Caco-2 (cell line): ENCODE data around the gene AKAP7. TPM values are rescaled to one million over a fixed set of nuclear protein-coding genes. Genes with fewer than 3 reads are reported as not detected.
A peak's percentile ranks its signal among the peaks of the same experiment; 100 is the strongest.

Source experiments
- BruUV-seq: library from RNA; stranded (reverse); fragments of 400-500 nt; replicated peaks from 2 replicates; lab custom pipeline; 2021; lab: Mats Ljungman, UMichigan
- CTCF ChIA-PET: fragments of 300-600 bp; sonication (Branson Sonifier 250); formaldehyde crosslinking; loops from one replicate; lab custom pipeline; 2022; ENCODE audit warnings: antibody characterized with exemption; lab: Charles Lee
- POLR2A ChIA-PET: fragments of 300-600 bp; sonication (Branson Sonifier 250); formaldehyde crosslinking; loops from one replicate; lab custom pipeline; 2022; ENCODE audit warnings: antibody characterized with exemption; lab: Charles Lee
- DNase-seq, 2 experiments: peaks; one replicate each; pipeline versions ENCODE4 v3.0.0 to v3.0.0-alpha.2; 2020 to 2022
- H3K27me3 ChIP-seq: replicated peaks from 2 replicates; pipeline ENCODE4 v1.6.0; 2011; ENCODE audit warnings: low read length; ENCODE audit not compliant: control insufficient read depth, insufficient read depth
- H3K36me3 ChIP-seq: 2 replicates; pipeline ENCODE4 v1.5.1; 2011; ENCODE audit warnings: low read length; ENCODE audit not compliant: control insufficient read depth, insufficient read depth
- H3K4me1 ChIP-seq: fragments of 250-450 bp; sonication (Bioruptor Pico); 2 replicates; pipeline ENCODE4 v1.5.1; 2020; ENCODE audit warnings: mild to moderate bottlenecking
- H3K4me3 ChIP-seq: 2 replicates; pipeline ENCODE4 v1.5.1; 2011; ENCODE audit warnings: low read depth, mild to moderate bottlenecking, control low read depth, low read length
- H3K9me3 ChIP-seq: fragments of 250-450 bp; sonication (Bioruptor Pico); 2 replicates; pipeline ENCODE4 v1.5.1; 2020; ENCODE audit warnings: mild to moderate bottlenecking, moderate library complexity
- H3K27ac Mint-ChIP-seq: one replicate; pipeline ENCODE4 v1.8.0; 2022; ENCODE audit warnings: mixed read lengths; ENCODE audit not compliant: unreplicated experiment
- H3K27me3 Mint-ChIP-seq: one replicate; pipeline ENCODE4 v1.8.0; 2022; ENCODE audit warnings: mixed read lengths; ENCODE audit not compliant: insufficient read depth, unreplicated experiment
- H3K36me3 Mint-ChIP-seq: one replicate; pipeline ENCODE4 v1.8.0; 2022; ENCODE audit warnings: mild to moderate bottlenecking, mixed read lengths; ENCODE audit not compliant: insufficient read depth, unreplicated experiment
- H3K4me1 Mint-ChIP-seq: one replicate; pipeline ENCODE4 v1.8.0; 2022; ENCODE audit warnings: low read depth, mixed read lengths; ENCODE audit not compliant: unreplicated experiment
- H3K4me3 Mint-ChIP-seq: one replicate; pipeline ENCODE4 v1.8.0; 2022; ENCODE audit warnings: mild to moderate bottlenecking, moderate library complexity, mixed read lengths; ENCODE audit not compliant: unreplicated experiment
- H3K9me3 Mint-ChIP-seq: one replicate; pipeline ENCODE4 v1.8.0; 2022; ENCODE audit warnings: mixed read lengths; ENCODE audit not compliant: unreplicated experiment
- intact Hi-C: fragments of 100-400 bp; cut with micrococcal nuclease; formaldehyde crosslinking; loops from one replicate; pipeline ENCODE4 v1.10.0; 2022; ENCODE audit not compliant: unreplicated experiment
- total RNA-seq: library from RNA; stranded (reverse); gene quantifications from 2 replicates; pipeline ENCODE4 v1.2.3, GENCODE V29; 2022
- TF ChIP-seq, protein P1 (sequence below), 2 experiments: fragments of 200-600 bp in 1 of 2; IDR thresholded peaks; 1 replicate in 1 of 2; 2 replicates in 1 of 2; pipeline versions ENCODE4 v1.5.1 to v1.8.0; 2011 to 2022; ENCODE audit warnings: antibody characterized with exemption in 1 of 2, control low read depth in 1 of 2, inconsistent platforms in 1 of 2, low read depth in 1 of 2, low read length in 1 of 2, mild to moderate bottlenecking in 1 of 2, moderate library complexity in 1 of 2; ENCODE audit not compliant: insufficient read depth in 1 of 2, severe bottlenecking in 1 of 2, unreplicated experiment in 1 of 2

The AKAP7 gene
- total RNA-seq, 1 experiment from 2014 or later: 5.6 TPM

- no peak overlapping the region for H3K4me3 ChIP-seq
- H3K4me3 Mint-ChIP-seq: no peak overlapping the region
- ChIA-PET CTCF (interaction anchor here (0.6 to 2.3 kb wide), 3 partner anchors 38 to 231 kb away, joined by 3 to 18 read pairs (median 3); no protein-coding TSS in a partner anchor), POLR2A (no interaction called here)
- DNase-seq: no peak
- BruUV-seq: no TSS peak
- H3K27me3 Mint-ChIP-seq: no peaks in the 10 kb centered on the region
- H3K27me3 ChIP-seq: no peaks in the 10 kb centered on the region
- intact Hi-C loops: loop anchor here (1.0 to 5.0 kb wide), 2 partner anchors 230 to 417 kb away; no protein-coding TSS in a partner anchor
- no peak overlapping the region for H3K27ac Mint-ChIP-seq
- H3K36me3 ChIP-seq: no peaks in the 10 kb centered on the region
- no peaks in the 10 kb centered on the region for H3K9me3 ChIP-seq
- H3K4me1 Mint-ChIP-seq: no peaks in the 10 kb centered on the region
- no peaks in the 10 kb centered on the region for H3K36me3 Mint-ChIP-seq
- H3K9me3 Mint-ChIP-seq: no peaks in the 10 kb centered on the region
- TF ChIP-seq, protein P1, sequence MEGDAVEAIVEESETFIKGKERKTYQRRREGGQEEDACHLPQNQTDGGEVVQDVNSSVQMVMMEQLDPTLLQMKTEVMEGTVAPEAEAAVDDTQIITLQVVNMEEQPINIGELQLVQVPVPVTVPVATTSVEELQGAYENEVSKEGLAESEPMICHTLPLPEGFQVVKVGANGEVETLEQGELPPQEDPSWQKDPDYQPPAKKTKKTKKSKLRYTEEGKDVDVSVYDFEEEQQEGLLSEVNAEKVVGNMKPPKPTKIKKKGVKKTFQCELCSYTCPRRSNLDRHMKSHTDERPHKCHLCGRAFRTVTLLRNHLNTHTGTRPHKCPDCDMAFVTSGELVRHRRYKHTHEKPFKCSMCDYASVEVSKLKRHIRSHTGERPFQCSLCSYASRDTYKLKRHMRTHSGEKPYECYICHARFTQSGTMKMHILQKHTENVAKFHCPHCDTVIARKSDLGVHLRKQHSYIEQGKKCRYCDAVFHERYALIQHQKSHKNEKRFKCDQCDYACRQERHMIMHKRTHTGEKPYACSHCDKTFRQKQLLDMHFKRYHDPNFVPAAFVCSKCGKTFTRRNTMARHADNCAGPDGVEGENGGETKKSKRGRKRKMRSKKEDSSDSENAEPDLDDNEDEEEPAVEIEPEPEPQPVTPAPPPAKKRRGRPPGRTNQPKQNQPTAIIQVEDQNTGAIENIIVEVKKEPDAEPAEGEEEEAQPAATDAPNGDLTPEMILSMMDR (IDR thresholded peaks at IDR 0.05; ENCODE audit: insufficient read depth in 1 of 2, low read depth in 1 of 2, low read length in 1 of 2, severe bottlenecking in 1 of 2, unreplicated experiment in 1 of 2): no peak
- peaks cover 7% of the 10 kb centered on the region for H3K4me1 ChIP-seq
Measured at GRCh38 chr6:131115651-131116050, 19.6 kb upstream of the AKAP7 start.

DNA sequence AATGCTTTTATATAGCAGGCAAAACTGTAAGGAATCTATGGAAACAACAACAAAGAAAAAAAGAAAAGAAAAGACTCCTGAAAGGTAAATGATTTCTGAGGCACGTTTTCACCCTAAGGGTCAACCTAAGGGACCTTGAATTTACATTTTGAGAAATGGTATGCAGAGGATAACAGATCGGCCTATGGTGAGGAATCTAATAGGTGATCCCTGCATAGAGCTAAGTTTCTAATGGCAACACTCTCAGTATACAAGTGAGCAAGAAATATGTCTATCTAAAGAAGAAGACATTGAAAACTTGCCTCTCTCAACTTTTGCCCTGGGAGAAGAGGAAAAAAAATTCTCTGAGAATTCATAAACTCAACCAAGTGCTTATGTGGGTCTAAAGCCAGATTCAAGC, 18.9 kb upstream of the AKAP7 start:
- no peak overlapping the region for H3K4me3 ChIP-seq
- BruUV-seq: no TSS peak
- Mint-ChIP-seq H3K27ac (no peak overlapping the region), H3K4me3 (no peak overlapping the region), H3K9me3 (no peaks in the 10 kb centered on the region), H3K27me3 (no peaks in the 10 kb centered on the region), H3K36me3 (no peaks in the 10 kb centered on the region), H3K4me1 (no peaks in the 10 kb centered on the region)
- H3K36me3 ChIP-seq: no peaks in the 10 kb centered on the region
- DNase-seq: no peak
- ChIA-PET POLR2A (no interaction called here), CTCF (interaction anchor here (1.4 to 2.3 kb wide), 3 partner anchors 64 to 231 kb away, joined by 3 to 18 read pairs (median 4); no protein-coding TSS in a partner anchor)
- intact Hi-C loops: loop anchor here (1.0 to 5.0 kb wide), 2 partner anchors 231 to 416 kb away; no protein-coding TSS in a partner anchor
- no peaks in the 10 kb centered on the region for H3K9me3 ChIP-seq
- H3K27me3 ChIP-seq: no peaks in the 10 kb centered on the region
- peaks cover 7% of the 10 kb centered on the region for H3K4me1 ChIP-seq
- TF ChIP-seq, protein P1 (IDR thresholded peaks at IDR 0.05; ENCODE audit: insufficient read depth in 1 of 2, low read depth in 1 of 2, low read length in 1 of 2, severe bottlenecking in 1 of 2, unreplicated experiment in 1 of 2): no peak

GRCh38 chr6:131116755-131117360, 18.4 kb upstream of the AKAP7 start:
- TF ChIP-seq, protein P1 (IDR thresholded peaks at IDR 0.05; ENCODE audit: insufficient read depth in 1 of 2, low read depth in 1 of 2, low read length in 1 of 2, severe bottlenecking in 1 of 2, unreplicated experiment in 1 of 2): peak in 1 of 2 experiments; percentile 64
- H3K27me3 ChIP-seq: no peaks in the 10 kb centered on the region
- Mint-ChIP-seq H3K27ac (no peak overlapping the region), H3K27me3 (no peaks in the 10 kb centered on the region), H3K4me3 (no peak overlapping the region), H3K4me1 (no peaks in the 10 kb centered on the region), H3K36me3 (no peaks in the 10 kb centered on the region), H3K9me3 (no peaks in the 10 kb centered on the region)
- peak in 1 of 2 experiments; percentile 56 for DNase-seq
- H3K9me3 ChIP-seq: no peaks in the 10 kb centered on the region
- H3K36me3 ChIP-seq: no peaks in the 10 kb centered on the region
- ChIA-PET POLR2A (no interaction called here), CTCF (interaction anchor here (1.4 to 2.3 kb wide), 3 partner anchors 64 to 232 kb away, joined by 3 to 18 read pairs (median 4); no protein-coding TSS in a partner anchor)
- no TSS peak for BruUV-seq
- no peak overlapping the region for H3K4me3 ChIP-seq
- peaks cover 7% of the 10 kb centered on the region for H3K4me1 ChIP-seq
- intact Hi-C loops: loop anchor here (1.0 to 5.0 kb wide), 2 partner anchors 232 to 415 kb away; no protein-coding TSS in a partner anchor
